ENCODE results near the gene CD248.

Gene CD248

DNA sequence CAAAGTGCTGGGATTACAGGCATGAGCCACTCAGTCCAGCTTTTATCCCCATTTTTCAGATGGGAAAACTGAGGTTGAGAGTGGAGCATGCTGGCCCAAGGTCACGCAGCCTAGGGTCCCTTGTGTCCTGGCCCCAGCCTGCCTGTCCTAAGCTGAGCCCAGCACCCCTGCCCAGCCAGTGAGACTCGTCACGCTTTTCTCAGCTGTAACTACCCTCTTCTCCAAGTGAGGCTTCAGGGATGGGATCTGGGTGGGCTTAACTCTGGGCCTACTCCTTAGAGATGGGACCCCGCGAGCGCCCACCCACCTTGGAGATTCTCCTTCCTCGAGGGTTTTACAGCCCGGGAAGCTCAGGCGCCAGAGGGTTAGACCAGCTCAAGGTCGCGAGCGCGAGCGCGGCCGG, 25.5 kb downstream of the CD248 start:
- no peak overlapping the region for H3K9ac ChIP-seq
- no peaks in the 10 kb centered on the region for H3K9me3 ChIP-seq (ENCODE audit: control insufficient read depth, low read length)
- H3K27ac ChIP-seq = no peak overlapping the region
- H3K79me2 ChIP-seq = no peaks in the 10 kb centered on the region
- H3K27me3 ChIP-seq (ENCODE audit: control insufficient read depth, insufficient read depth, low read length) = no peaks in the 10 kb centered on the region
- TF ChIP-seq, protein P1, sequence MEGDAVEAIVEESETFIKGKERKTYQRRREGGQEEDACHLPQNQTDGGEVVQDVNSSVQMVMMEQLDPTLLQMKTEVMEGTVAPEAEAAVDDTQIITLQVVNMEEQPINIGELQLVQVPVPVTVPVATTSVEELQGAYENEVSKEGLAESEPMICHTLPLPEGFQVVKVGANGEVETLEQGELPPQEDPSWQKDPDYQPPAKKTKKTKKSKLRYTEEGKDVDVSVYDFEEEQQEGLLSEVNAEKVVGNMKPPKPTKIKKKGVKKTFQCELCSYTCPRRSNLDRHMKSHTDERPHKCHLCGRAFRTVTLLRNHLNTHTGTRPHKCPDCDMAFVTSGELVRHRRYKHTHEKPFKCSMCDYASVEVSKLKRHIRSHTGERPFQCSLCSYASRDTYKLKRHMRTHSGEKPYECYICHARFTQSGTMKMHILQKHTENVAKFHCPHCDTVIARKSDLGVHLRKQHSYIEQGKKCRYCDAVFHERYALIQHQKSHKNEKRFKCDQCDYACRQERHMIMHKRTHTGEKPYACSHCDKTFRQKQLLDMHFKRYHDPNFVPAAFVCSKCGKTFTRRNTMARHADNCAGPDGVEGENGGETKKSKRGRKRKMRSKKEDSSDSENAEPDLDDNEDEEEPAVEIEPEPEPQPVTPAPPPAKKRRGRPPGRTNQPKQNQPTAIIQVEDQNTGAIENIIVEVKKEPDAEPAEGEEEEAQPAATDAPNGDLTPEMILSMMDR (IDR thresholded peaks at IDR 0.05) = no peak
- H3K4me1 ChIP-seq = no peaks in the 10 kb centered on the region
- peak overlapping the region; percentile 46 for H2AFZ ChIP-seq
- no peaks in the 10 kb centered on the region for H3K36me3 ChIP-seq (ENCODE audit: control insufficient read depth, insufficient read depth, low read length)
- no peak overlapping the region for H3K4me2 ChIP-seq (ENCODE audit: low read length)
- H3K4me3 ChIP-seq (ENCODE audit: low read depth, low read length) = no peak overlapping the region

DNA sequence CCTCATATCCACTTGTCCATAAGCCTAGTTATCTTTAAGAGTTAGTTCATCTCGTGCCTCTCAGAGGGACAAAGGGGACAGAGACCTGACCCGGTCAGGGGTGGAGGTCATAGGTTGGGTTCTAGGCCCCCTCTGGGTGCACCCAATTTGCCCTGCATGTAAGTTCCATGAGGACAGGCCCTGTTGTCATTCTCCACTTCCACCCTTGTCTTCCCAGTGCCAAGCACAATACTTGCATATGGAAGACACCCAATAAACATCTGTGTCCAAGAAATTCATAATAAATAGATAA, 26.6 kb downstream of the CD248 start:
- H3K4me3 ChIP-seq (ENCODE audit: low read depth, low read length) = no peak overlapping the region
- no peaks in the 10 kb centered on the region for H3K4me1 ChIP-seq
- H3K79me2 ChIP-seq = no peaks in the 10 kb centered on the region
- TF ChIP-seq, protein P1 (IDR thresholded peaks at IDR 0.05) = no peak
- no peaks in the 10 kb centered on the region for H3K9me3 ChIP-seq (ENCODE audit: control insufficient read depth, low read length)
- H3K36me3 ChIP-seq (ENCODE audit: control insufficient read depth, insufficient read depth, low read length) = no peaks in the 10 kb centered on the region
- no peaks in the 10 kb centered on the region for H3K27me3 ChIP-seq (ENCODE audit: control insufficient read depth, insufficient read depth, low read length)
- H3K4me2 ChIP-seq (ENCODE audit: low read length) = no peak overlapping the region
- peak overlapping the region; percentile 91 for H3K27ac ChIP-seq
- H3K9ac ChIP-seq = no peak overlapping the region
- no peak overlapping the region for H2AFZ ChIP-seq

DNA sequence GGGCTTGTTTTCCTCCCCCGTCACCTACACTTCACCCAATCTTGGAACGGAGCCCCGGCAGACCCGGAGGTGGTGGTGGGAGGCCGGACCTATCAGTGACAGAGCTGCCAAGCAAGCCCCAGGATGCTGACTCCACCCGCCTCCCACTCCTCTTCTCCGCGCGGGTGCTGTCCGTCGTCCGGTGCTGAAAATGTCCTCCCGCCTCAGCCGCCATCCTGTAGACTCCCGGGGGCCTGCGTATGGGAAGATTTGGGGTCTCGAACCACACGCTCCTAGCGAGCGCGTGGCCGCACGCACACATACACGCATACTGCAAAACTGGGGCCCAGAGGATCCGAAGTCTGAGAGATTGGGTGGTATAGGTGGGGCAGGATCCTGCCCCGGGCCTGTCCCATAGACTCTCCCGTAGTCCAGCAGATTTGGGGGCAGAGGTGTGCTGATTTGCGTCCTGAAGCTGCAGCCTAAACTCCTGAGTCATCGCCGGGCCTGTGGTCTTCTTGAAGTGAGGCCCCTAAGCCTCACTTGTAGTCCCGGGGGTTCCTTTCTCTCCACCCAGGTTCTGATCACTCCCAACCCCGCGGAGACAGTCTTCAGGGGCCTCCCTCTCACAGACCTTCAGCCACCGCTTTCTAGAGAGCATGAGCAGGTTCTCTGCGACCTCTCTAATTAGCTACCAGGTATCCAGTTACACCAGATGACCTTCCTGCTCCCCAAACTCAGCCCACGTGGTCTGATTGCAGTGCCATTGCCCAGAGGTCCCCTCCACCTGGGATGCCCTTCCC, 27.1 kb downstream of the CD248 start:
- Histone ChIP-seq H3K9me3 (ENCODE audit: control insufficient read depth, low read length) (no peaks in the 10 kb centered on the region), H3K4me1 (no peaks in the 10 kb centered on the region), H3K9ac (no peak overlapping the region), H2AFZ (peak overlapping the region; percentile 70), H3K27ac (peak overlapping the region; percentile 91), H3K27me3 (ENCODE audit: control insufficient read depth, insufficient read depth, low read length) (no peaks in the 10 kb centered on the region), H3K79me2 (no peaks in the 10 kb centered on the region), H3K36me3 (ENCODE audit: control insufficient read depth, insufficient read depth, low read length) (no peaks in the 10 kb centered on the region), H3K4me2 (ENCODE audit: low read length) (peak overlapping the region; percentile 87), H3K4me3 (ENCODE audit: low read depth, low read length) (peak overlapping the region; percentile 84)
- TF ChIP-seq, protein P1 (IDR thresholded peaks at IDR 0.05) = no peak

DNA sequence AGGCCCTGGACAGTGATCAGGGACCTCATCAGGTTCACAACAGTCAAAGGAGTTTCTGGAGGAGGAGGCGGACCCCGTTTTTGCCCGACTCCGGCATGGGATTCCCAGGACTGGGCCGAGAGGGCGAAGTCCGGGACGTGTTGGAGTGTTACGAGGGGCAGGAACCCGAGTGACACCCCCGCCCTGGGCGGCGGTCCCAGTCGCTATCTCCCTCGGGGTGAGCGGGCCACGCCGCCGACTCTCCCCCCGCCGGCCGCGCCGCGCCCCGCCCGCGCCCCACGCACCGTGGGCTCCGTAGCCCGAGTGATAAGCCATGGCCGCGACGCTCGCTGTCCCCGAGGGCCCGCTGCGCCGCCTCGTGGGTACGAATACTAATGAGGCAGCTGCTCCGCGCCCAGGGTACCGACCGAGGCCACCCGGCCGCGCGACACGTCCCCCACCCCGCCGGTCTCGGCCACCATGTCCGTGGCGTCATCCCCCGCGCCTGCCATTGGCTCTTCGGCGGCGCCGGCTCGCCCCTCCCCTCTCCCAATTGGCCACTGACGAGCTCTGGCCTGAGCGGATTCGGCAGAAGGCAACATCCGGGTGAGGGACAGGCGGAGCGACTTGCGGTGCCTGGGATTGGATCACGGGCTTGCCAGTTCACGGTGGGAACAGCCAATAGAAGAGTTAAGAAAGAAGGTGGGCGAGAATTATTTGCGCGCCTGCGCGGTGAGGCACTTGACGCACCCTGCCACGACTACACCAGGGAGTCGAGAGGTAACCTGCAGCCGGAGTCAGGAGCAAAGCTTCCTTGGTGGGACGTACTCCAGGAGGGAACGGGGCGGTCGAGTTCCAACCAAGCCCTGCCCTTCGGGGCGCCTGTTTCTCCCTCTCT, 27.9 kb downstream of the CD248 start, which contains the start of gene YIF1A:
YIF1A (minus strand) TSS at position 473 of the 877 bp plus-strand sequence; CDS start at position 315, 158 bp downstream.
- no peaks in the 10 kb centered on the region for H3K79me2 ChIP-seq
- peak within 1 kb of the TSS; percentile 91 for H3K27ac ChIP-seq
- no peaks in the 10 kb centered on the region for H3K4me1 ChIP-seq
- TF ChIP-seq, protein P1 (IDR thresholded peaks at IDR 0.05) = peak; percentile 11
- peak within 1 kb of the TSS; percentile 87 for H3K4me2 ChIP-seq (ENCODE audit: low read length)
- peak within 1 kb of the TSS; percentile 28 for H3K9ac ChIP-seq
- no peaks in the 10 kb centered on the region for H3K9me3 ChIP-seq (ENCODE audit: control insufficient read depth, low read length)
- H3K36me3 ChIP-seq (ENCODE audit: control insufficient read depth, insufficient read depth, low read length) = no peaks in the 10 kb centered on the region
- peak within 1 kb of the TSS; percentile 84 for H3K4me3 ChIP-seq (ENCODE audit: low read depth, low read length)
- H3K27me3 ChIP-seq (ENCODE audit: control insufficient read depth, insufficient read depth, low read length) = no peaks in the 10 kb centered on the region
- H2AFZ ChIP-seq = peak within 1 kb of the TSS; percentile 76
